GM12874 (cell line): ENCODE measurements around the gene LMCD1.

ENCODE experiments used
- CTCF ChIP-seq: IDR thresholded peaks from 2 replicates; pipeline ENCODE4 v1.5.1; 2011; ENCODE audit warnings: low read depth, mild to moderate bottlenecking, control low read depth, low read length, moderate library complexity; ENCODE audit not compliant: insufficient read depth

LMCD1 gene

GRCh38 chr3:8473990-8474389 is 27.6 kb upstream of the LMCD1 start:
- no peak for TF ChIP-seq CTCF

GRCh38 chr3:8474991-8475390 is 26.6 kb upstream of the LMCD1 start:
- TF ChIP-seq CTCF: no peak

- no peak for TF ChIP-seq CTCF
These were observed 20.9 kb upstream of the LMCD1 start for GRCh38 chr3:8480699-8481098.

- no peak for TF ChIP-seq CTCF
These were observed 20.2 kb upstream of the LMCD1 start for GRCh38 chr3:8481380-8481779.

GRCh38 chr3:8482263-8482662 is 19.4 kb upstream of the LMCD1 start:
- TF ChIP-seq CTCF: no peak

- TF ChIP-seq CTCF: no peak
These were observed 18.5 kb upstream of the LMCD1 start for GRCh38 chr3:8482960-8483665.

- no peak for TF ChIP-seq CTCF
These were observed 17.0 kb upstream of the LMCD1 start for GRCh38 chr3:8484409-8485140.
